GM23338 (cell line): Measurements from ENCODE around the gene YPEL3. TPM values are rescaled to one million over a fixed set of nuclear protein-coding genes. Genes with fewer than 3 reads are reported as not detected.

Source experiments
- ATAC-seq: fragments of 200-7000 bp; cut with Tn5 transposase; 3 replicates; pipeline ENCODE4 v1.9.1; 2020
- DNase-seq: peaks from one replicate; pipeline ENCODE4 v3.0.0-alpha.2; 2015; ENCODE audit warnings: low spot score
- H2AFZ ChIP-seq: fragments of 200-600 bp; sonication (generic); 2 replicates; pipeline ENCODE4 v1.8.0; 2016; ENCODE audit warnings: antibody characterized with exemption, mild to moderate bottlenecking, moderate library complexity
- H3F3A ChIP-seq: fragments of 200-600 bp; sonication (generic); replicated peaks from 2 replicates; pipeline ENCODE4 v1.8.0; 2017; ENCODE audit warnings: antibody characterized with exemption, mixed run types, low read depth
- H3K27ac ChIP-seq: fragments of 200-600 bp; sonication (generic); 2 replicates; pipeline ENCODE4 v1.6.1; 2016; ENCODE audit warnings: low read depth
- H3K27me3 ChIP-seq: fragments of 200-600 bp; sonication (generic); 2 replicates; pipeline ENCODE4 v1.8.0; 2016; ENCODE audit warnings: mild to moderate bottlenecking, mixed run types, moderate library complexity; ENCODE audit not compliant: insufficient read depth
- H3K36me3 ChIP-seq: fragments of 200-600 bp; sonication (generic); 2 replicates; pipeline ENCODE4 v1.8.0; 2016; ENCODE audit warnings: mild to moderate bottlenecking; ENCODE audit not compliant: insufficient read depth
- H3K4me1 ChIP-seq: fragments of 200-600 bp; sonication (generic); 2 replicates; pipeline ENCODE4 v1.8.0; 2016; ENCODE audit warnings: mild to moderate bottlenecking, moderate library complexity; ENCODE audit not compliant: insufficient read depth
- H3K4me2 ChIP-seq: fragments of 200-600 bp; sonication (generic); 2 replicates; pipeline ENCODE4 v1.7.1; 2017; ENCODE audit warnings: mixed run types
- H3K4me3 ChIP-seq: fragments of 200-600 bp; sonication (generic); 2 replicates; pipeline ENCODE4 v1.6.1; 2016; ENCODE audit warnings: mixed run types
- H3K79me2 ChIP-seq: fragments of 200-600 bp; sonication (generic); replicated peaks from 2 replicates; pipeline ENCODE4 v1.8.0; 2017; ENCODE audit warnings: mild to moderate bottlenecking; ENCODE audit not compliant: insufficient read depth
- H3K9me2 ChIP-seq: fragments of 200-600 bp; sonication (generic); 2 replicates; pipeline ENCODE4 v1.8.0; 2017; ENCODE audit not compliant: insufficient read depth
- H4K20me1 ChIP-seq: fragments of 200-600 bp; sonication (generic); replicated peaks from 2 replicates; pipeline ENCODE4 v1.8.0; 2017; ENCODE audit warnings: mild to moderate bottlenecking; ENCODE audit not compliant: insufficient read depth
- H3K27ac Mint-ChIP-seq: 2 replicates; pipeline ENCODE4 v1.8.0; 2020; ENCODE audit warnings: inconsistent platforms, mild to moderate bottlenecking, moderate library complexity, mixed read lengths
- H3K27me3 Mint-ChIP-seq: 3 replicates; pipeline ENCODE4 v1.8.0; 2022; ENCODE audit warnings: low read depth, mild to moderate bottlenecking, moderate library complexity, mixed read lengths, inconsistent platforms; ENCODE audit not compliant: insufficient read depth, poor library complexity
- H3K36me3 Mint-ChIP-seq: 3 replicates; pipeline ENCODE4 v1.8.0; 2021; ENCODE audit warnings: low read depth, mild to moderate bottlenecking, inconsistent platforms, moderate library complexity, mixed read lengths
- H3K4me1 Mint-ChIP-seq: 3 replicates; pipeline ENCODE4 v1.8.0; 2020; ENCODE audit warnings: mild to moderate bottlenecking, inconsistent platforms, mixed read lengths
- H3K4me3 Mint-ChIP-seq: 3 replicates; pipeline ENCODE4 v1.8.0; 2021; ENCODE audit warnings: moderate library complexity, mild to moderate bottlenecking, inconsistent platforms, mixed read lengths
- H3K9me3 Mint-ChIP-seq: 3 replicates; pipeline ENCODE4 v1.8.0; 2020; ENCODE audit warnings: moderate library complexity, mild to moderate bottlenecking, inconsistent platforms, mixed read lengths
- CREB1 ChIP-seq: fragments of 250-450 bp; sonication (Bioruptor Pico); IDR thresholded peaks from 2 replicates; pipeline ENCODE4 v1.5.0; 2020; ENCODE audit warnings: low read depth, mild to moderate bottlenecking, moderate library complexity
- EZH2phosphoT487 ChIP-seq: fragments of 200-600 bp; sonication (generic); IDR thresholded peaks from one replicate; pipeline ENCODE4 v1.8.1; 2018; ENCODE audit warnings: antibody characterized with exemption; ENCODE audit not compliant: unreplicated experiment
- JUNB ChIP-seq: IDR thresholded peaks from one replicate; pipeline ENCODE4 v1.6.1; 2016; ENCODE audit warnings: antibody characterized with exemption; ENCODE audit not compliant: unreplicated experiment
- NANOG ChIP-seq: IDR thresholded peaks from 2 replicates; pipeline ENCODE4 v1.6.1; 2016; ENCODE audit warnings: antibody characterized with exemption, borderline replicate concordance
- POLR2AphosphoS5 ChIP-seq: IDR thresholded peaks from 2 replicates; pipeline ENCODE4 v1.6.1; 2016; ENCODE audit warnings: antibody characterized with exemption, low read depth
- STAT1 ChIP-seq: IDR thresholded peaks from one replicate; pipeline ENCODE4 v1.6.1; 2016; ENCODE audit warnings: antibody characterized with exemption; ENCODE audit not compliant: unreplicated experiment
- ZNF114 ChIP-seq: fragments of 250-450 bp; sonication (Bioruptor Pico); IDR thresholded peaks from 2 replicates; pipeline ENCODE4 v1.5.0; 2020; ENCODE audit warnings: mild to moderate bottlenecking, moderate library complexity
- ZNF331 ChIP-seq: fragments of 250-450 bp; sonication (Bioruptor Pico); IDR thresholded peaks from 2 replicates; pipeline ENCODE4 v1.5.0; 2020; ENCODE audit warnings: low read depth, mild to moderate bottlenecking, moderate library complexity
- polyA plus RNA-seq: library from polyadenylated mRNA; unstranded; fragments of >200 nt; fragmentation: Nextera tagmentation; extraction: Ambion mirVana; gene quantifications from 2 replicates; pipeline ENCODE4 v1.2.1, GENCODE V29; 2016
- total RNA-seq: library from RNA; depleted of rRNA; stranded (reverse); fragments of >200 nt; shearing (Covaris generic); gene quantifications from 2 replicates; pipeline ENCODE4 v1.2.3, GENCODE V29; 2014
- TF ChIP-seq, protein P1 (sequence below): fragments of 250-450 bp; sonication (Bioruptor Pico); IDR thresholded peaks from 2 replicates; pipeline ENCODE4 v1.5.0; 2020; ENCODE audit warnings: mild to moderate bottlenecking, moderate library complexity
- TF ChIP-seq, protein P2 (sequence below): IDR thresholded peaks from 2 replicates; pipeline ENCODE4 v1.6.1; 2016; ENCODE audit warnings: antibody characterized with exemption

YPEL3 gene
- total and polyA plus RNA-seq, 2 experiments from 2014 or later = 27.8 to 86.1 TPM

DNA sequence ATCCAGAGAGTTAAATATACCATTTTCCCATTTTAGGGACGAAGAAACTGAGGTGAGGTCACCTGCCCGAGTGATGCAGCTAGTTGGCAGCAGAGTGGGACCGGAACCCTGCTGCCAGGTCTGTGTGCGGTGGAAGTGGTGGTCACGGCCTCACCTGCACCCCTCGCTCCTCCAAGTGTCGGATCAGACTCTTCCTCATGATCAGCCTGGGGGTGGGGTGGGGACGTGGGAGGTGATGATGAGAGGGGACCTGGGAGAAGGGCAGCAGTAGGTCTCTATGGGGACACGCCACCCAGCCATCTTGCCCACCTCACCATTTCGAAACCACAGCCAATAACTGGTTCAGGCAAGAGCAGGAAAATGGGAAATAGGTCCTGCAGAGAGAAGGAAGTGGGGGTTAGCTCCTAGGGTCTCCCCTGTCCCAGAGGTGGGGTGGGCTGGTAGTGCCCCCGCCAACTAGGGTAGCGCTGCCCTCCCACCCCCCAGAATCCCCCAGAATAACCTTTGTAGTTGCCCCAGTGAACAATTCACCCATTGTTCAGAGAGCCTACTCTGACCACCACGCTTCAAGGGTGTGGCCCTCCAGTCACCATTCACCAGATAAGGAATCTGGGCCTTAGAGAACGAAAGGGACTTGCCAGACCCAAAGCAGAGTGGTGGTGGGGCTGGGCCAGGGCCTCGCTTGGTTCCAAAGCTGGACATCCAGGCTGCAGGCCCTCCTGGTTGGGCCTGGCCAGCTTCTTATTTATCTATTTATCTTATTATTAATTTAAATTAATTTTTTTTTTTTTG, 12.2 kb upstream of the YPEL3 start (continued):
- TF ChIP-seq, protein P1, sequence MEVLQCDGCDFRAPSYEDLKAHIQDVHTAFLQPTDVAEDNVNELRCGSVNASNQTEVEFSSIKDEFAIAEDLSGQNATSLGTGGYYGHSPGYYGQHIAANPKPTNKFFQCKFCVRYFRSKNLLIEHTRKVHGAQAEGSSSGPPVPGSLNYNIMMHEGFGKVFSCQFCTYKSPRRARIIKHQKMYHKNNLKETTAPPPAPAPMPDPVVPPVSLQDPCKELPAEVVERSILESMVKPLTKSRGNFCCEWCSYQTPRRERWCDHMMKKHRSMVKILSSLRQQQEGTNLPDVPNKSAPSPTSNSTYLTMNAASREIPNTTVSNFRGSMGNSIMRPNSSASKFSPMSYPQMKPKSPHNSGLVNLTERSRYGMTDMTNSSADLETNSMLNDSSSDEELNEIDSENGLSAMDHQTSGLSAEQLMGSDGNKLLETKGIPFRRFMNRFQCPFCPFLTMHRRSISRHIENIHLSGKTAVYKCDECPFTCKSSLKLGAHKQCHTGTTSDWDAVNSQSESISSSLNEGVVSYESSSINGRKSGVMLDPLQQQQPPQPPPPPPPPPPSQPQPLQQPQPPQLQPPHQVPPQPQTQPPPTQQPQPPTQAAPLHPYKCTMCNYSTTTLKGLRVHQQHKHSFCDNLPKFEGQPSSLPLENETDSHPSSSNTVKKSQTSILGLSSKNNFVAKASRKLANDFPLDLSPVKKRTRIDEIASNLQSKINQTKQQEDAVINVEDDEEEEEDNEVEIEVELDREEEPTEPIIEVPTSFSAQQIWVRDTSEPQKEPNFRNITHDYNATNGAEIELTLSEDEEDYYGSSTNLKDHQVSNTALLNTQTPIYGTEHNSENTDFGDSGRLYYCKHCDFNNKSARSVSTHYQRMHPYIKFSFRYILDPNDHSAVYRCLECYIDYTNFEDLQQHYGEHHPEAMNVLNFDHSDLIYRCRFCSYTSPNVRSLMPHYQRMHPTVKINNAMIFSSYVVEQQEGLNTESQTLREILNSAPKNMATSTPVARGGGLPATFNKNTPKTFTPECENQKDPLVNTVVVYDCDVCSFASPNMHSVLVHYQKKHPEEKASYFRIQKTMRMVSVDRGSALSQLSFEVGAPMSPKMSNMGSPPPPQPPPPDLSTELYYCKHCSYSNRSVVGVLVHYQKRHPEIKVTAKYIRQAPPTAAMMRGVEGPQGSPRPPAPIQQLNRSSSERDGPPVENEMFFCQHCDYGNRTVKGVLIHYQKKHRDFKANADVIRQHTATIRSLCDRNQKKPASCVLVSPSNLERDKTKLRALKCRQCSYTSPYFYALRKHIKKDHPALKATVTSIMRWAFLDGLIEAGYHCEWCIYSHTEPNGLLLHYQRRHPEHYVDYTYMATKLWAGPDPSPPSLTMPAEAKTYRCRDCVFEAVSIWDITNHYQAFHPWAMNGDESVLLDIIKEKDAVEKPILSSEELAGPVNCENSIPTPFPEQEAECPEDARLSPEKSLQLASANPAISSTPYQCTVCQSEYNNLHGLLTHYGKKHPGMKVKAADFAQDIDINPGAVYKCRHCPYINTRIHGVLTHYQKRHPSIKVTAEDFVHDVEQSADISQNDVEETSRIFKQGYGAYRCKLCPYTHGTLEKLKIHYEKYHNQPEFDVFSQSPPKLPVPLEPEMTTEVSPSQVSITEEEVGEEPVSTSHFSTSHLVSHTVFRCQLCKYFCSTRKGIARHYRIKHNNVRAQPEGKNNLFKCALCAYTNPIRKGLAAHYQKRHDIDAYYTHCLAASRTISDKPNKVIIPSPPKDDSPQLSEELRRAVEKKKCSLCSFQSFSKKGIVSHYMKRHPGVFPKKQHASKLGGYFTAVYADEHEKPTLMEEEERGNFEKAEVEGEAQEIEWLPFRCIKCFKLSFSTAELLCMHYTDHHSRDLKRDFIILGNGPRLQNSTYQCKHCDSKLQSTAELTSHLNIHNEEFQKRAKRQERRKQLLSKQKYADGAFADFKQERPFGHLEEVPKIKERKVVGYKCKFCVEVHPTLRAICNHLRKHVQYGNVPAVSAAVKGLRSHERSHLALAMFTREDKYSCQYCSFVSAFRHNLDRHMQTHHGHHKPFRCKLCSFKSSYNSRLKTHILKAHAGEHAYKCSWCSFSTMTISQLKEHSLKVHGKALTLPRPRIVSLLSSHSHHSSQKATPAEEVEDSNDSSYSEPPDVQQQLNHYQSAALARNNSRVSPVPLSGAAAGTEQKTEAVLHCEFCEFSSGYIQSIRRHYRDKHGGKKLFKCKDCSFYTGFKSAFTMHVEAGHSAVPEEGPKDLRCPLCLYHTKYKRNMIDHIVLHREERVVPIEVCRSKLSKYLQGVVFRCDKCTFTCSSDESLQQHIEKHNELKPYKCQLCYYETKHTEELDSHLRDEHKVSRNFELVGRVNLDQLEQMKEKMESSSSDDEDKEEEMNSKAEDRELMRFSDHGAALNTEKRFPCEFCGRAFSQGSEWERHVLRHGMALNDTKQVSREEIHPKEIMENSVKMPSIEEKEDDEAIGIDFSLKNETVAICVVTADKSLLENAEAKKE = no peak
- no peak for TF ChIP-seq STAT1
- no peak for TF ChIP-seq EZH2phosphoT487
- TF ChIP-seq, protein P2, sequence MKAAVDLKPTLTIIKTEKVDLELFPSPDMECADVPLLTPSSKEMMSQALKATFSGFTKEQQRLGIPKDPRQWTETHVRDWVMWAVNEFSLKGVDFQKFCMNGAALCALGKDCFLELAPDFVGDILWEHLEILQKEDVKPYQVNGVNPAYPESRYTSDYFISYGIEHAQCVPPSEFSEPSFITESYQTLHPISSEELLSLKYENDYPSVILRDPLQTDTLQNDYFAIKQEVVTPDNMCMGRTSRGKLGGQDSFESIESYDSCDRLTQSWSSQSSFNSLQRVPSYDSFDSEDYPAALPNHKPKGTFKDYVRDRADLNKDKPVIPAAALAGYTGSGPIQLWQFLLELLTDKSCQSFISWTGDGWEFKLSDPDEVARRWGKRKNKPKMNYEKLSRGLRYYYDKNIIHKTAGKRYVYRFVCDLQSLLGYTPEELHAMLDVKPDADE = no peak
- TF ChIP-seq CREB1 (CRISPR knock-in tag) = no peak
- TF ChIP-seq JUNB = no peak
- TF ChIP-seq ZNF114 (CRISPR knock-in tag) = no peak
- TF ChIP-seq POLR2AphosphoS5 = no peak

DNA sequence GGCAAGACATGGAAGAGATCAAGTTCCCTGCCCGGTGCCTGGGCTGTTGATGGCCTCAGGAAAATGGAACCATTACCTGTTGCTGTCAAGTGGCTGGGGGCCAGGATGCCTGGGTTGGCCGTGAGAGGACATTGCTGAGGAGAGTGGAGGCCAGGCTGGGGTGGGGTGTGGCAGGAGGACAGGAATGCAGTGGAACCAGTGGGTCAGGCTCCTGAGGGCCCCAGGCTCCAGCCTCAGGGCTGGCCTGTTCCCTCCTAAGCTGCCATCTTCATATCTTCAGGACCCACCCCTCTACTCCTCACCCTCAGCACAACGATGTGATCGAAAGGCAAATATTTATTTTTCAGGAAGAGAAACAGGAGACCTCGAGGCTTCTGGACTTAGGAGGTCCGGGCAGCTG, 8.5 kb upstream of the YPEL3 start:
- Histone ChIP-seq H3K27me3 (no peaks in the 10 kb centered on the region), H3K4me2 (no peak overlapping the region), H3K9me2 (no peaks in the 10 kb centered on the region), H4K20me1 (no peaks in the 10 kb centered on the region), H3K36me3 (no peaks in the 10 kb centered on the region), H3K4me1 (no peaks in the 10 kb centered on the region), H3F3A (no peaks in the 10 kb centered on the region), H3K4me3 (no peak overlapping the region), H2AFZ (no peak overlapping the region), H3K79me2 (no peaks in the 10 kb centered on the region), H3K27ac (no peak overlapping the region)
- H3K9me3 Mint-ChIP-seq = peaks cover under 1% of the 10 kb centered on the region; the same call in 2 of the 3 replicates
- no peaks in the 10 kb centered on the region for H3K4me1 Mint-ChIP-seq
- peaks cover 2% of the 10 kb centered on the region for H3K27me3 Mint-ChIP-seq
- H3K4me3 Mint-ChIP-seq = no peak overlapping the region
- DNase-seq = no peak
- ATAC-seq = no peak
- H3K36me3 Mint-ChIP-seq = no peaks in the 10 kb centered on the region; the same call in 2 of the 3 replicates
- H3K27ac Mint-ChIP-seq = no peak overlapping the region
- TF ChIP-seq ZNF331 (CRISPR knock-in tag) (no peak), EZH2phosphoT487 (no peak), ZNF114 (CRISPR knock-in tag) (no peak), JUNB (no peak), CREB1 (CRISPR knock-in tag) (no peak), STAT1 (no peak), POLR2AphosphoS5 (no peak), NANOG (no peak)
- TF ChIP-seq, protein P2 = no peak
